IMR-90 (cell line): ENCODE data around the gene TBPL1. TPM values are rescaled to one million over a fixed set of nuclear protein-coding genes. Genes with fewer than 3 reads are reported as not detected.

ENCODE experiments used
- ATAC-seq: fragments of 200-7000 bp; cut with Tn5 transposase; 2 replicates; pipeline ENCODE4 v1.9.1; 2020; ENCODE audit warnings: low read depth, mild to moderate bottlenecking, moderate library complexity
- BruUV-seq: library from RNA; stranded (reverse); fragments of 400-500 nt; replicated peaks from 2 replicates; lab custom pipeline; 2021; lab: Mats Ljungman, UMichigan
- CTCF ChIA-PET: fragments of 300-600 bp; formaldehyde crosslinking; extraction: SDS; loops from one replicate; lab custom pipeline; 2021; ENCODE audit warnings: antibody characterized with exemption; lab: Yijun Ruan, JAX
- POLR2A ChIA-PET: fragments of 300-600 bp; sonication (Branson Sonifier 250); formaldehyde crosslinking; loops from one replicate; lab custom pipeline; 2022; ENCODE audit warnings: antibody characterized with exemption; ENCODE audit not compliant: unreplicated experiment; lab: Charles Lee
- DNase-seq: peaks from one replicate; pipeline ENCODE4 v3.0.0; 2013
- H2AFZ ChIP-seq: replicated peaks from 2 replicates; pipeline ENCODE3; 2013; ENCODE audit warnings: low read length, mild to moderate bottlenecking; ENCODE audit not compliant: poor library complexity
- H2AK5ac ChIP-seq: 2 replicates; pipeline ENCODE4 v1.6.1; 2013; ENCODE audit warnings: low read depth, low read length, inconsistent platforms
- H2AK9ac ChIP-seq: replicated peaks from 2 replicates; pipeline ENCODE3; 2013; ENCODE audit warnings: mild to moderate bottlenecking, low read depth, low read length, moderate library complexity; ENCODE audit not compliant: poor library complexity
- H2BK120ac ChIP-seq: 2 replicates; pipeline ENCODE4 v1.6.1; 2013; ENCODE audit warnings: low read depth, low read length, inconsistent platforms
- H2BK15ac ChIP-seq: 3 replicates; pipeline ENCODE4 v1.6.1; 2013; ENCODE audit warnings: low read depth, low read length, inconsistent platforms
- H2BK20ac ChIP-seq: 2 replicates; pipeline ENCODE4 v1.6.1; 2013; ENCODE audit warnings: low read depth, mild to moderate bottlenecking, inconsistent platforms, low read length, moderate library complexity
- H2BK5ac ChIP-seq: 2 replicates; pipeline ENCODE4 v1.6.1; 2013; ENCODE audit warnings: mild to moderate bottlenecking, low read depth, low read length, inconsistent platforms; ENCODE audit not compliant: poor library complexity, severe bottlenecking
- H3K14ac ChIP-seq: replicated peaks from 2 replicates; pipeline ENCODE4 v1.6.1; 2013; ENCODE audit warnings: low read depth, low read length, inconsistent platforms
- H3K18ac ChIP-seq: 2 replicates; pipeline ENCODE4 v1.6.1; 2013; ENCODE audit warnings: low read depth, low read length, control low read depth
- H3K23ac ChIP-seq: 2 replicates; pipeline ENCODE4 v1.6.1; 2013; ENCODE audit warnings: low read depth, low read length, inconsistent platforms
- H3K27ac ChIP-seq: 2 replicates; pipeline ENCODE4 v1.5.1; 2013; ENCODE audit warnings: mild to moderate bottlenecking, control low read depth, low read length; ENCODE audit not compliant: insufficient read depth
- H3K27me3 ChIP-seq: 2 replicates; pipeline ENCODE4 v1.6.1; 2013; ENCODE audit warnings: low read length; ENCODE audit not compliant: control insufficient read depth, insufficient read depth
- H3K36me3 ChIP-seq: 2 replicates; pipeline ENCODE4 v1.6.1; 2013; ENCODE audit warnings: low read length, mixed read lengths; ENCODE audit not compliant: control insufficient read depth, insufficient read depth
- H3K4ac ChIP-seq: 2 replicates; pipeline ENCODE4 v1.6.1; 2013; ENCODE audit warnings: low read depth, low read length, inconsistent platforms
- H3K4me1 ChIP-seq: 2 replicates; pipeline ENCODE4 v1.6.1; 2013; ENCODE audit warnings: low read length, mixed read lengths; ENCODE audit not compliant: control insufficient read depth, insufficient read depth
- H3K4me2 ChIP-seq: 2 replicates; pipeline ENCODE4 v1.6.1; 2013; ENCODE audit warnings: low read depth, mild to moderate bottlenecking, control low read depth, low read length, moderate library complexity
- H3K4me3 ChIP-seq: 2 replicates; pipeline ENCODE4 v1.5.1; 2013; ENCODE audit warnings: low read depth, mild to moderate bottlenecking, control low read depth, low read length, moderate library complexity; ENCODE audit not compliant: insufficient read depth
- H3K56ac ChIP-seq: 2 replicates; pipeline ENCODE4 v1.6.1; 2013; ENCODE audit warnings: low read length, inconsistent platforms; ENCODE audit not compliant: insufficient read depth; ENCODE audit errors: extremely low read depth
- H3K79me1 ChIP-seq, 2 experiments: 2 replicates each; pipeline ENCODE4 v1.6.1; 2013; ENCODE audit warnings: low read length in 2 of 2, inconsistent platforms in 1 of 2, low read depth in 1 of 2
- H3K9ac ChIP-seq: 2 replicates; pipeline ENCODE4 v1.6.1; 2013; ENCODE audit warnings: low read depth, low read length, control low read depth
- H3K9me1 ChIP-seq: 2 replicates; pipeline ENCODE4 v1.6.1; 2013; ENCODE audit warnings: low read length, inconsistent platforms; ENCODE audit not compliant: insufficient read depth
- H3K9me3 ChIP-seq: 2 replicates; pipeline ENCODE4 v1.6.1; 2013; ENCODE audit warnings: low read length; ENCODE audit not compliant: control insufficient read depth, insufficient read depth
- H4K20me1 ChIP-seq: 2 replicates; pipeline ENCODE4 v1.6.1; 2013; ENCODE audit warnings: low read length, inconsistent platforms; ENCODE audit not compliant: insufficient read depth
- H4K5ac ChIP-seq: 2 replicates; pipeline ENCODE4 v1.6.1; 2013; ENCODE audit warnings: mild to moderate bottlenecking, low read depth, low read length, control low read depth
- H4K8ac ChIP-seq, 2 experiments: 2 replicates each; pipeline ENCODE4 v1.6.1; 2013; ENCODE audit warnings: low read depth in 2 of 2, low read length in 2 of 2, control low read depth in 1 of 2, inconsistent platforms in 1 of 2
- H4K91ac ChIP-seq: 2 replicates; pipeline ENCODE4 v1.6.1; 2013; ENCODE audit warnings: low read depth, low read length, inconsistent platforms; ENCODE audit not compliant: insufficient read depth
- BHLHE40 ChIP-seq: fragments of 150-350 bp; IDR thresholded peaks from 2 replicates; pipeline ENCODE4 v1.6.1; 2016; ENCODE audit warnings: mild to moderate bottlenecking, low read depth, low read length
- CEBPB ChIP-seq: IDR thresholded peaks from 2 replicates; pipeline ENCODE4 v1.6.1; 2012; ENCODE audit warnings: low read depth, low read length, improper control_type of control experiment
- CHD1 ChIP-seq: IDR thresholded peaks from 2 replicates; pipeline ENCODE4 v1.6.1; 2012; ENCODE audit warnings: low read depth, low read length, improper control_type of control experiment
- FOS ChIP-seq: fragments of 150-350 bp; IDR thresholded peaks from 2 replicates; pipeline ENCODE4 v1.6.1; 2016; ENCODE audit warnings: low read depth, low read length
- MAFK ChIP-seq: IDR thresholded peaks from 2 replicates; pipeline ENCODE4 v1.6.1; 2012; ENCODE audit warnings: low read depth, low read length, improper control_type of control experiment
- MAZ ChIP-seq: IDR thresholded peaks from 2 replicates; pipeline ENCODE4 v1.6.1; 2012; ENCODE audit warnings: low read depth, mild to moderate bottlenecking, low read length, improper control_type of control experiment, moderate library complexity, borderline replicate concordance
- MXI1 ChIP-seq: IDR thresholded peaks from 2 replicates; pipeline ENCODE4 v1.6.1; 2012; ENCODE audit warnings: low read depth, mild to moderate bottlenecking, low read length, moderate library complexity, borderline replicate concordance
- NFE2L2 ChIP-seq: fragments of 150-350 bp; IDR thresholded peaks from 2 replicates; pipeline ENCODE4 v1.6.1; 2016; ENCODE audit warnings: low read depth, mild to moderate bottlenecking, low read length
- POLR2A ChIP-seq: IDR thresholded peaks from 2 replicates; pipeline ENCODE4 v1.6.1; 2012; ENCODE audit warnings: mild to moderate bottlenecking, low read depth, low read length
- RAD21 ChIP-seq: IDR thresholded peaks from 2 replicates; pipeline ENCODE4 v1.6.1; 2012; ENCODE audit warnings: low read length, improper control_type of control experiment
- RCOR1 ChIP-seq: IDR thresholded peaks from 2 replicates; pipeline ENCODE4 v1.6.1; 2012; ENCODE audit warnings: mild to moderate bottlenecking, low read length, improper control_type of control experiment; ENCODE audit not compliant: insufficient replicate concordance
- RFX5 ChIP-seq: IDR thresholded peaks from 2 replicates; pipeline ENCODE4 v1.8.0; 2012; ENCODE audit warnings: low read depth, mild to moderate bottlenecking, low read length, moderate library complexity
- SMC3 ChIP-seq: fragments of 150-350 bp; IDR thresholded peaks from 2 replicates; pipeline ENCODE4 v1.6.1; 2016; ENCODE audit warnings: low read depth, mild to moderate bottlenecking, antibody characterized with exemption, low read length, moderate library complexity
- WGBS, 2 experiments: methylation state at CpG; one replicate each; pipeline versions ENCODE4 v1.1.5 to v1.1.7; 2013; ENCODE audit warnings: missing lambda C conversion rate in 2 of 2; ENCODE audit not compliant: insufficient read length in 1 of 2; ENCODE audit errors: extremely low coverage in 2 of 2; 5-methylcytosine and 5-hydroxymethylcytosine counted together
- dilution Hi-C: fragments of 300-500 bp; cut with HindIII; formaldehyde crosslinking; loops from one replicate; pipeline ENCODE4 v1.14.3; 2018; ENCODE audit warnings: low sequenced_read_pairs; ENCODE audit not compliant: unreplicated experiment
- in situ Hi-C: fragments of 300-500 bp; cut with MboI; formaldehyde crosslinking; loops from 3 replicates; pipeline ENCODE4 v1.14.3; 2019; ENCODE audit warnings: low sequenced_read_pairs, inconsistent platforms, mixed read lengths
- intact Hi-C: fragments of 100-400 bp; cut with micrococcal nuclease; formaldehyde crosslinking; loops from 2 replicates; pipeline ENCODE4 v1.10.0; 2022
- polyA plus RNA-seq, 3 experiments: library from polyadenylated mRNA; depleted of rRNA; stranded (reverse); fragments of >200 nt; gene quantifications; 2 replicates each; pipeline ENCODE4 v1.2.3, GENCODE V29; 2012; ENCODE audit warnings: low replicate concordance in 1 of 3
- total RNA-seq: library from RNA; depleted of rRNA; stranded (reverse); fragments of >200 nt; gene quantifications from 2 replicates; pipeline ENCODE4 v1.2.3, GENCODE V29; 2012
- TF ChIP-seq, protein P1 (sequence below): conservative IDR thresholded peaks from 2 replicates; pipeline ENCODE4 v1.5.1; 2012; ENCODE audit warnings: mild to moderate bottlenecking, low read depth, low read length, improper control_type of control experiment
- TF ChIP-seq, protein P2 (sequence below): fragments of 150-350 bp; IDR thresholded peaks from 2 replicates; pipeline ENCODE4 v1.6.1; 2016; ENCODE audit warnings: low read depth, mild to moderate bottlenecking, low read length, moderate library complexity, borderline replicate concordance
- TF ChIP-seq, protein P3 (sequence below): fragments of 150-350 bp; IDR thresholded peaks from 2 replicates; pipeline ENCODE4 v1.6.1; 2017; ENCODE audit warnings: mild to moderate bottlenecking, antibody characterized with exemption, low read length, low read depth

TBPL1 gene
- total and polyA plus RNA-seq, 2 of the 4 experiments (the other 2 are of a cell fraction) = 25.6 to 32.5 TPM

DNA sequence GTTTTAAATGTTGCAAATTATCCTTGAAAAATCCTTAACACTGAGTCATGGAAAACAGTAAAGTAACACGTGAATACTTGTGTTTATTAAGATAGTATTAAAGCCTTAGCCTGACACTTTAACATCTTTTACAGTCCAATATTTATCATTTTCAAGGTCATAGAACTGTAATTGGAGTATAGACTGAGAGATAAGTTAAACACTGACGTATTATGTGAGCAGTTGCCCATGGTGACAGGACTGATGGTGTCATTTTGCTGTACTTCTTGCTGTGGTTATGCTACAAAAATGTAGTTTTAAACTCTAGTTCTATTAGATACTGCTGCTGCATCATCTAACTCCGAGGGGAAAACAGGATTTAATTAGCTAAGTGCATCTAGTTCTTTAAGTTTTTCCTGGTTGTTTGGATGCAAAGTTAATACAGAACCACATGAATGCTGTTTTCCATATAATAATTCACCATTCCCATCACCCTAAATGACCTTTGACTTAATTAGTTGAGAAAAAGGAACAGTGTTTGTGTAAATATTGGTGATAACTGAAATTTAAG, 61.6 kb downstream of the TBPL1 start:
- no peak overlapping the region for H2AK9ac ChIP-seq

More for the DNA sequence above, 61.6 kb downstream of the TBPL1 start:
- Histone ChIP-seq H4K91ac (no peak overlapping the region), H3K14ac (no peak overlapping the region), H3K23ac (no peak overlapping the region), H4K20me1 (no peaks in the 10 kb centered on the region), H3K9ac (no peak overlapping the region), H3K56ac (no peak overlapping the region), H3K4me3 (no peak overlapping the region), H2BK20ac (no peak overlapping the region), H3K27ac (no peak overlapping the region), H3K4me2 (no peak overlapping the region), H2BK5ac (no peak overlapping the region), H4K8ac (no peak overlapping the region), H2AK5ac (no peak overlapping the region), H2BK120ac (no peak overlapping the region), H3K27me3 (no peaks in the 10 kb centered on the region), H3K79me1 (no peaks in the 10 kb centered on the region), H4K5ac (no peak overlapping the region), H3K18ac (no peak overlapping the region), H3K4me1 (peaks cover 6% of the 10 kb centered on the region), H2BK15ac (no peak overlapping the region), H3K4ac (no peak overlapping the region), H3K36me3 (no peaks in the 10 kb centered on the region), H3K9me1 (no peaks in the 10 kb centered on the region), H2AFZ (no peak overlapping the region), H3K9me3 (no peaks in the 10 kb centered on the region)
- ATAC-seq = peak; percentile 54
- no CpG with 5 or more reads among the region's 3 CpGs for WGBS, 2 experiments
- CTCF ChIA-PET = no interaction called here
- POLR2A ChIA-PET = no interaction called here
- TF ChIP-seq NFE2L2 (no peak), RAD21 (no peak), FOS (no peak), MXI1 (no peak), BHLHE40 (no peak), CEBPB (no peak), MAFK (no peak), CHD1 (no peak), POLR2A (no peak), RFX5 (no peak), MAZ (no peak), SMC3 (no peak), RCOR1 (no peak)
- TF ChIP-seq, protein P1, sequence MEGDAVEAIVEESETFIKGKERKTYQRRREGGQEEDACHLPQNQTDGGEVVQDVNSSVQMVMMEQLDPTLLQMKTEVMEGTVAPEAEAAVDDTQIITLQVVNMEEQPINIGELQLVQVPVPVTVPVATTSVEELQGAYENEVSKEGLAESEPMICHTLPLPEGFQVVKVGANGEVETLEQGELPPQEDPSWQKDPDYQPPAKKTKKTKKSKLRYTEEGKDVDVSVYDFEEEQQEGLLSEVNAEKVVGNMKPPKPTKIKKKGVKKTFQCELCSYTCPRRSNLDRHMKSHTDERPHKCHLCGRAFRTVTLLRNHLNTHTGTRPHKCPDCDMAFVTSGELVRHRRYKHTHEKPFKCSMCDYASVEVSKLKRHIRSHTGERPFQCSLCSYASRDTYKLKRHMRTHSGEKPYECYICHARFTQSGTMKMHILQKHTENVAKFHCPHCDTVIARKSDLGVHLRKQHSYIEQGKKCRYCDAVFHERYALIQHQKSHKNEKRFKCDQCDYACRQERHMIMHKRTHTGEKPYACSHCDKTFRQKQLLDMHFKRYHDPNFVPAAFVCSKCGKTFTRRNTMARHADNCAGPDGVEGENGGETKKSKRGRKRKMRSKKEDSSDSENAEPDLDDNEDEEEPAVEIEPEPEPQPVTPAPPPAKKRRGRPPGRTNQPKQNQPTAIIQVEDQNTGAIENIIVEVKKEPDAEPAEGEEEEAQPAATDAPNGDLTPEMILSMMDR = no peak
- TF ChIP-seq, protein P2, sequence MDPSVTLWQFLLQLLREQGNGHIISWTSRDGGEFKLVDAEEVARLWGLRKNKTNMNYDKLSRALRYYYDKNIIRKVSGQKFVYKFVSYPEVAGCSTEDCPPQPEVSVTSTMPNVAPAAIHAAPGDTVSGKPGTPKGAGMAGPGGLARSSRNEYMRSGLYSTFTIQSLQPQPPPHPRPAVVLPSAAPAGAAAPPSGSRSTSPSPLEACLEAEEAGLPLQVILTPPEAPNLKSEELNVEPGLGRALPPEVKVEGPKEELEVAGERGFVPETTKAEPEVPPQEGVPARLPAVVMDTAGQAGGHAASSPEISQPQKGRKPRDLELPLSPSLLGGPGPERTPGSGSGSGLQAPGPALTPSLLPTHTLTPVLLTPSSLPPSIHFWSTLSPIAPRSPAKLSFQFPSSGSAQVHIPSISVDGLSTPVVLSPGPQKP = no peak
- TF ChIP-seq, protein P3, sequence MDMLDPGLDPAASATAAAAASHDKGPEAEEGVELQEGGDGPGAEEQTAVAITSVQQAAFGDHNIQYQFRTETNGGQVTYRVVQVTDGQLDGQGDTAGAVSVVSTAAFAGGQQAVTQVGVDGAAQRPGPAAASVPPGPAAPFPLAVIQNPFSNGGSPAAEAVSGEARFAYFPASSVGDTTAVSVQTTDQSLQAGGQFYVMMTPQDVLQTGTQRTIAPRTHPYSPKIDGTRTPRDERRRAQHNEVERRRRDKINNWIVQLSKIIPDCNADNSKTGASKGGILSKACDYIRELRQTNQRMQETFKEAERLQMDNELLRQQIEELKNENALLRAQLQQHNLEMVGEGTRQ = no peak
- no TSS peak for BruUV-seq
- peak; percentile 40 for DNase-seq
- dilution Hi-C loops (no loop called here), intact Hi-C loops (no loop called here), in situ Hi-C loops (no loop called here)
